ENCODE measurements around the gene PPP1R1B.

GRCh38 chr17:39629898-39630297 lies 3.1 kb downstream of the PPP1R1B start:
- TF ChIP-seq CTBP1 (IDR thresholded peaks at IDR 0.05; ENCODE audit: borderline replicate concordance) (no peak), CTCF (IDR thresholded peaks at IDR 0.05 in 2 of 3, conservative IDR thresholded peaks at IDR 0.05 in 1 of 3; ENCODE audit: insufficient read depth in 2 of 3, low read depth in 1 of 3, low read length in 3 of 3) (no peak), JUN (IDR thresholded peaks at IDR 0.05; ENCODE audit: borderline replicate concordance, low read depth, low read length) (no peak), JUN (CRISPR knock-in tag; IDR thresholded peaks at IDR 0.05; ENCODE audit: borderline replicate concordance) (no peak), ZNF449 (CRISPR knock-in tag; IDR thresholded peaks at IDR 0.05) (no peak), NRF1 (conservative IDR thresholded peaks at IDR 0.05 in 1 of 2, IDR thresholded peaks at IDR 0.05 in 1 of 2) (no peak), MYC (IDR thresholded peaks at IDR 0.05; ENCODE audit: low read depth, low read length) (no peak), MYC (CRISPR knock-in tag; IDR thresholded peaks at IDR 0.05; ENCODE audit: borderline replicate concordance, low read depth) (no peak), TARDBP (IDR thresholded peaks at IDR 0.05) (no peak), ZNF24 (IDR thresholded peaks at IDR 0.05) (no peak), DPF2 (IDR thresholded peaks at IDR 0.05) (no peak)
- TF ChIP-seq, protein P1, sequence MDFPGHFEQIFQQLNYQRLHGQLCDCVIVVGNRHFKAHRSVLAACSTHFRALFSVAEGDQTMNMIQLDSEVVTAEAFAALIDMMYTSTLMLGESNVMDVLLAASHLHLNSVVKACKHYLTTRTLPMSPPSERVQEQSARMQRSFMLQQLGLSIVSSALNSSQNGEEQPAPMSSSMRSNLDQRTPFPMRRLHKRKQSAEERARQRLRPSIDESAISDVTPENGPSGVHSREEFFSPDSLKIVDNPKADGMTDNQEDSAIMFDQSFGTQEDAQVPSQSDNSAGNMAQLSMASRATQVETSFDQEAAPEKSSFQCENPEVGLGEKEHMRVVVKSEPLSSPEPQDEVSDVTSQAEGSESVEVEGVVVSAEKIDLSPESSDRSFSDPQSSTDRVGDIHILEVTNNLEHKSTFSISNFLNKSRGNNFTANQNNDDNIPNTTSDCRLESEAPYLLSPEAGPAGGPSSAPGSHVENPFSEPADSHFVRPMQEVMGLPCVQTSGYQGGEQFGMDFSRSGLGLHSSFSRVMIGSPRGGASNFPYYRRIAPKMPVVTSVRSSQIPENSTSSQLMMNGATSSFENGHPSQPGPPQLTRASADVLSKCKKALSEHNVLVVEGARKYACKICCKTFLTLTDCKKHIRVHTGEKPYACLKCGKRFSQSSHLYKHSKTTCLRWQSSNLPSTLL (IDR thresholded peaks at IDR 0.05), result no peak
